ENCODE measurements around the gene GSS. TPM values are rescaled to one million over a fixed set of nuclear protein-coding genes. Genes with fewer than 3 reads are reported as not detected.

GSS gene
- total RNA-seq, 1 experiment from 2014 or later = 83.6 TPM

- no peaks in the 10 kb centered on the region for H3K36me3 ChIP-seq (ENCODE audit: control insufficient read depth in 1 of 2, insufficient read depth in 2 of 2, low read length in 2 of 2)
- no peak for DNase-seq (ENCODE audit: low read depth, low spot score)
- H3K4me1 ChIP-seq (ENCODE audit: control insufficient read depth in 1 of 2, insufficient read depth in 2 of 2, low read length in 2 of 2) = peaks cover 0 to 4% of the 10 kb centered on the region in 2 experiments; a peak in 1 of 4 replicates
- POLR2A ChIA-PET = no interaction called here
- H3K9ac ChIP-seq (ENCODE audit: low read length) = no peak overlapping the region
- no TSS peak for BruUV-seq (replicated peaks)
- no peaks in the 10 kb centered on the region for H4K20me1 ChIP-seq (ENCODE audit: insufficient read depth)
- CTCF ChIA-PET = no interaction called here
- H3K4me3 ChIP-seq (replicated peaks in 1 of 2; ENCODE audit: low read depth in 1 of 2, low read length in 2 of 2) = no peak overlapping the region
- no peak for ATAC-seq
- H2AFZ ChIP-seq (ENCODE audit: low read depth, low read length, poor library complexity, severe bottlenecking) = no peak overlapping the region
- H3K9me2 ChIP-seq (ENCODE audit: insufficient read depth) = no peaks in the 10 kb centered on the region
- H3K27me3 ChIP-seq (ENCODE audit: insufficient read depth, low read length) = no peaks in the 10 kb centered on the region
- no peak for TF ChIP-seq FOSL1 (IDR thresholded peaks at IDR 0.05; ENCODE audit: low read depth)
- TF ChIP-seq RAD21 (IDR thresholded peaks at IDR 0.05; ENCODE audit: low read depth) = no peak
- TF ChIP-seq, protein P1, sequence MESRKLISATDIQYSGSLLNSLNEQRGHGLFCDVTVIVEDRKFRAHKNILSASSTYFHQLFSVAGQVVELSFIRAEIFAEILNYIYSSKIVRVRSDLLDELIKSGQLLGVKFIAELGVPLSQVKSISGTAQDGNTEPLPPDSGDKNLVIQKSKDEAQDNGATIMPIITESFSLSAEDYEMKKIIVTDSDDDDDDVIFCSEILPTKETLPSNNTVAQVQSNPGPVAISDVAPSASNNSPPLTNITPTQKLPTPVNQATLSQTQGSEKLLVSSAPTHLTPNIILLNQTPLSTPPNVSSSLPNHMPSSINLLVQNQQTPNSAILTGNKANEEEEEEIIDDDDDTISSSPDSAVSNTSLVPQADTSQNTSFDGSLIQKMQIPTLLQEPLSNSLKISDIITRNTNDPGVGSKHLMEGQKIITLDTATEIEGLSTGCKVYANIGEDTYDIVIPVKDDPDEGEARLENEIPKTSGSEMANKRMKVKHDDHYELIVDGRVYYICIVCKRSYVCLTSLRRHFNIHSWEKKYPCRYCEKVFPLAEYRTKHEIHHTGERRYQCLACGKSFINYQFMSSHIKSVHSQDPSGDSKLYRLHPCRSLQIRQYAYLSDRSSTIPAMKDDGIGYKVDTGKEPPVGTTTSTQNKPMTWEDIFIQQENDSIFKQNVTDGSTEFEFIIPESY (IDR thresholded peaks at IDR 0.05; ENCODE audit: extremely low read depth, insufficient replicate concordance, low read length) = no peak
- RAD21 ChIA-PET (ENCODE audit: low non-redundant PET in 1 of 2, low total read pairs in 2 of 2, uncharacterized antibody in 2 of 2, unreplicated experiment in 2 of 2) = no interaction called here
- H3K4me2 ChIP-seq (ENCODE audit: low read length) = no peak overlapping the region
- H3K79me2 ChIP-seq (ENCODE audit: insufficient read depth, low read length) = no peaks in the 10 kb centered on the region
- H3K9me3 ChIP-seq (ENCODE audit: control insufficient read depth in 1 of 2, insufficient read depth in 1 of 2, low read depth in 1 of 2, low read length in 2 of 2) = no peaks in the 10 kb centered on the region
- no peak overlapping the region for H3K27ac ChIP-seq (ENCODE audit: low read depth, low read length)
- intact Hi-C loops (cut with micrococcal nuclease) = no loop called here
Observed at GRCh38 chr20:34988191-34988540, 32.6 kb upstream of the GSS start.

GRCh38 chr20:34987288-34988190 lies 31.9 kb upstream of the GSS start:
- intact Hi-C loops (cut with micrococcal nuclease) = no loop called here

More at GRCh38 chr20:34987288-34988190, 31.9 kb upstream of the GSS start:
- Histone ChIP-seq H3K4me2 (ENCODE audit: low read length) (no peak overlapping the region), H3K9ac (ENCODE audit: low read length) (no peak overlapping the region), H3K9me3 (ENCODE audit: control insufficient read depth in 1 of 2, insufficient read depth in 1 of 2, low read depth in 1 of 2, low read length in 2 of 2) (no peaks in the 10 kb centered on the region), H3K27me3 (ENCODE audit: insufficient read depth, low read length) (no peaks in the 10 kb centered on the region), H3K4me3 (replicated peaks in 1 of 2; ENCODE audit: low read depth in 1 of 2, low read length in 2 of 2) (no peak overlapping the region), H3K79me2 (ENCODE audit: insufficient read depth, low read length) (no peaks in the 10 kb centered on the region), H3K9me2 (ENCODE audit: insufficient read depth) (no peaks in the 10 kb centered on the region), H2AFZ (ENCODE audit: low read depth, low read length, poor library complexity, severe bottlenecking) (no peak overlapping the region), H3K36me3 (ENCODE audit: control insufficient read depth in 1 of 2, insufficient read depth in 2 of 2, low read length in 2 of 2) (no peaks in the 10 kb centered on the region), H4K20me1 (ENCODE audit: insufficient read depth) (no peaks in the 10 kb centered on the region), H3K27ac (ENCODE audit: low read depth, low read length) (no peak overlapping the region), H3K4me1 (ENCODE audit: control insufficient read depth in 1 of 2, insufficient read depth in 2 of 2, low read length in 2 of 2) (peaks cover 0 to 4% of the 10 kb centered on the region in 2 experiments; a peak in 1 of 4 replicates)
- DNase-seq (ENCODE audit: low read depth, low spot score) = no peak
- no TSS peak for BruUV-seq (replicated peaks)
- ChIA-PET RAD21 (ENCODE audit: low non-redundant PET in 1 of 2, low total read pairs in 2 of 2, uncharacterized antibody in 2 of 2, unreplicated experiment in 2 of 2) (interaction anchor here in 1 of 2 experiments (0.6 kb wide), 1 partner anchor 292 kb away, joined by 4 read pairs; no protein-coding TSS in a partner anchor), CTCF (no interaction called here), POLR2A (no interaction called here)
- no peak for ATAC-seq
- TF ChIP-seq REST (IDR thresholded peaks at IDR 0.05; ENCODE audit: low read depth) = no peak

All from HCT116 (cell line).